ENCODE measurements around the gene CEACAM1.
"Not testable (repeated sequence)": the region's sequence is repeated elsewhere in the genome, so short reads cannot be mapped to it uniquely, and the experiment has no call there.

Gene CEACAM1

GRCh38 chr19:42472402-42473147 lies 55.7 kb downstream of the CEACAM1 start:
- no peak for ATAC-seq

GRCh38 chr19:42471554-42472249 lies 56.6 kb downstream of the CEACAM1 start:
- ATAC-seq: no peak

GRCh38 chr19:42469311-42470235 lies 58.7 kb downstream of the CEACAM1 start:
- ATAC-seq: peak; percentile 73 to 76

- ATAC-seq: no peak
Observed at GRCh38 chr19:42468273-42468796, 59.9 kb downstream of the CEACAM1 start.

- no peak for ATAC-seq
Observed at GRCh38 chr19:42467183-42467760, 61.0 kb downstream of the CEACAM1 start.

- ATAC-seq: no peak
Observed at GRCh38 chr19:42466521-42467182, 61.6 kb downstream of the CEACAM1 start.

GRCh38 chr19:42465827-42466280 lies 62.4 kb downstream of the CEACAM1 start:
- peak in 1 of 2 donors; percentile 53 for ATAC-seq

GRCh38 chr19:42461700-42462324 lies 66.5 kb downstream of the CEACAM1 start:
- no peak for ATAC-seq

GRCh38 chr19:42461231-42461630 lies 67.0 kb downstream of the CEACAM1 start:
- ATAC-seq: not testable (repeated sequence)

GRCh38 chr19:42459926-42460325 lies 68.4 kb downstream of the CEACAM1 start:
- ATAC-seq: no peak
